GM18526 (cell line): Measurements from ENCODE around the gene LRRK1.

Experiments
- POLR2A ChIP-seq: IDR thresholded peaks from 3 replicates; pipeline ENCODE4 v1.6.1; 2011; ENCODE audit not compliant: insufficient read length; ENCODE audit errors: extremely low read depth

Gene LRRK1

DNA sequence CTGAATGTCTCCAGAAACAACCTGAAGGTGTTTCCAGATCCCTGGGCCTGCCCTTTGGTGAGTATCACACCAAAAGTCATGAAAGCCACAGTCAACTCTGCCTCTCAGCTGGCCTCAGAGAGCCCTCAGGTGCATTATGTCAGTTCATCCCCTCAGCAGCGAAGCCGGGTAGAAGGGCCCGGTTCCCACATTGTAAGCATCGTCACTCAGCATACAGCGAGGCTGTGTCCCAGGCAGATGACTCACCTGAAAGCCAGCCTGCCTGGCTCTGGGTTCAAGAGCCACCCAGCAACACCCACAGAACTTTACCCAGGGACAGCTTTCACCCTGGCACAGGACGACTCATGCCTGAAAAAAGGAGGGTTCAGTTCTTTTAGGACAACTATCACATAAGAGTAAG lies 91.6 kb downstream of the LRRK1 start:
- no peak for TF ChIP-seq POLR2A

DNA sequence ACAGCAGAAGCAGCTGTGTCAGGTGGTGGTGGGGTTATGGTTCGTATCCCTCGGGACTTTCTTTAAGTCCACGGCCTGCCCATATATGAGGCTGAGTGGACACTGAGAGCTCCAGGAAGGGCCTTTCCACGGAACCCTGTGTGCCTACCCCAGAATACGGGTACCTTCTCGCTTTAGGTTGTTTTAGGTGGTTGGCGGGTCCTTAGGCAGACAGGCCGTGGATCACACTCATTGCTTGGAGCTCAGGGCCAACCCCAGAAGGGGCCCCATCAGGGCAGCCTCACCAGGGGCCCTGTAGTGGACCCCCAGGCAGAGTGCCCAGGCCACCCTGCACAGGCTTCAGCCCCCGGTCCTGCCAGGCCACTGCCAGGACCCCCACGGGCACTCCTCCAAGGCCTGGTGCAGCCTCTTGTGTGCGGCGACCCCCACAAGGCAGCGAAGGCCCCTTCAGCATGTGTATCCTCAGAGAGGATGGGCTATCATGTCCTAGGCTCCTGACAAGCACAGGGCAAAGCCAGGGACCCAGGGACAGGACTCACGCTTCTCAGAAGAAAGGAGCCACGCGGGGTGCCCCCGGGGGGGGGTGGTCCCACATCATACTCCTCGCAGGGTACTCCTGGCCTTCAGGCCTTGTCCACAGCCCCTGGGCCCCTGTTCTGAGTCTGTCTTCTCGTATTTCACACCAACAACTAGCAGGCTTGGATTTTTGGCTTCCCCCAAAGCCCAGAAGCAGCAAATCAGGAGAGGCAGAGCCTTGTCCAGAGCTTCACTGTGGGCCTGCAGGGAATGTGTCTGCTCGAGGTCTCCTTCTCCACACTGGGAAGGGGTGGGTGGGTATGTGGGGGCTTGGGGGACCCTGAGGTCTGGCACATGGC lies 93.4 kb downstream of the LRRK1 start:
- TF ChIP-seq POLR2A = no peak

DNA sequence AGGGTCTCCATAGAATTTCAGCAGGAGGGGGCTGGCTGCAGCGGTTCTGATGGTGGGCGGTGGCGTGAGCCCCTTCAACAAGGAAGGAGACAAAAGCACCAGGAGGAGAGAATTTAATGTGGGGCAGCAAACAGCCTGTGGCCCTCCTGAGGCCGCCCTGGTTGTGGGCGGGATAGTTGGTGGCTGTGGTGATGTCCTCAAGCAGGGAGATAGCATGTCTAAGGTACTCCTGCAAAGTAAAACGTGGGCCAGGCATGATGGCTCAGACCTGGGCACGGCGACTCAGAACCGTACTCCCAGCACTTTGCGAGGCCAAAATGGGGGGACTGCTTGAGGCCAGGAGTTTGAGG lies 94.0 kb downstream of the LRRK1 start:
- no peak for TF ChIP-seq POLR2A

DNA sequence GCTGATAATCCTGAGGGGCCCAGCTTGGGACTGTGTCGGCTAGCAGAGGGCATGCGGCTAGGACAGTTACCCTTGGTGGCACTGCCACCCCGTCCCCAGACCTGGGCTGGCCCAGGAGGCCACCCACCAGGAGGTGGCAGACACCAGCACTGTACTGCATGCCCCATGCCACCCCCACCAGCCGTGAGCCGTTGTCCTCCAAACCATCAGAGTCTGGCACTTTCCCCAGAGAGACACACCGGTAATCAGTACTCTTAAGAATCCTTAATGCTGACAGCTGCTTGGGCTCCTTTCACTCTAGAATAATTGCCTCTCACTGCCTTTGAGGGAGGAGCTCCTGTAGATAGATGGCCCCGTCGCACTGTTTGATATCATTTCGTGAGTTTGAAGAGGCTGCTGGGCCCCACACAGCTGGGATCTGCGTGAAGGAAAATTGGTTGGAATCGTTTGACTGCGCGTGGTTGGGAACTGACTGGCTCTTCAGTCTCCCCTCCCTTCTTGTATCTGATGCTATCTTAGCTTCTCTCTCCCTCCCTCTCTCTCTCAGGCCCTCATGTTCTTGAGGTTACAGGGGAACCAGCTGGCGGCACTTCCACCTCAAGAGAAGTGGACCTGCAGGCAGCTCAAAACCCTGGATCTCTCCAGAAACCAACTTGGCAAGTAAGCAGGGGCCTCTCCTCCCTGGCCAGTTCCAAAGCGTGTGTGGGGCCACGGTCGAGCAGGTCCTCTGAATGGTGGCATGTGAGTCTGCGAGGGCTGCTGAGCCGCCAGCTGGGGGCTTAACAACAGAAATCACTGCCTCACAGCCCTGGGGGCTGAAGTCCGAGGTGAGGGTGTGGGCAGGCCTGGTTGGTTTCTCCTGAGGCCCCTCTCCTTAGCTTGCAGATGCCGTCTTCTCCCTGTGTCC lies 94.9 kb downstream of the LRRK1 start:
- no peak for TF ChIP-seq POLR2A

DNA sequence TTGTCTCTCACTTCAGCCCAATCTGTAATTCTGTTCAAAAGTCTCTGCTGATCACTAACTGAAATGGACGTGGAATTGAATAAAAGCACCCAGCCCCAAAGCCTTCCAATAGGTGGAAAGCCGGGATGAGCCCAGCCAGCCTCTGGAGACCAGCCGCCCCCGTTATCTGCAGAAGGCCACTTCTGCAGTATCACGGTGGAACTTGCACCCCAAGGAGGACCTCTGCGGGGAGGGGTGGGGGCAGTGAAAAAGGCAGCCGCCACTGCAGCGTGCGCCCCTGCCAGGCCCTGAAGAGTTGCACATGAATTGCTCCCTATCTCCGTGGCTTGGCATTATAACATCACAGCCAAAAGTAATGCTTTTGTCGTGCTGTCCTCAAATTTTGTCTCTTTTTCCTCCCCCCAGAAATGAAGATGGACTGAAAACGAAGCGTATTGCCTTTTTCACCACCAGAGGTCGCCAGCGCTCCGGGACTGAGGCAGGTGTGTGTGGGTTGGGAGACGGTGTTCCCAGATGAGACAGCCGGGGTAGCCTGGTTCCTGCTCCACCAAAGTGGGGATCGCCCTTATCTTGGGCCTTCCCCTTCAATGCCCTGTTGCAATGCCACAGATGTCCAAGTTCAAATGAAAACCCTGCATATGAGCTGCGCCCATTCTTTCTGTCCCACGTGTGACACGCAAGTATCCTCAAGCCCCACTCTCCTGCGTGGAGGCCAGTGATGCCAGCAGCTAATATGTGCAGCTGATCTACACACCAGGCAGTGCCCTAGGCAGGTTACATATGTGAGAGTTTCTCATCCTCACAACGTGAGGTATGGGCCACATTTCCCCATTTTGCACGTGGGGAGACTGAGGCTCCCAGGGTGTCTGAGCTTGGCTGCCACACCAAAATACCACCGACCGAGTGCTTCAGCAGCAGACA lies 96.0 kb downstream of the LRRK1 start:
- no peak for TF ChIP-seq POLR2A

DNA sequence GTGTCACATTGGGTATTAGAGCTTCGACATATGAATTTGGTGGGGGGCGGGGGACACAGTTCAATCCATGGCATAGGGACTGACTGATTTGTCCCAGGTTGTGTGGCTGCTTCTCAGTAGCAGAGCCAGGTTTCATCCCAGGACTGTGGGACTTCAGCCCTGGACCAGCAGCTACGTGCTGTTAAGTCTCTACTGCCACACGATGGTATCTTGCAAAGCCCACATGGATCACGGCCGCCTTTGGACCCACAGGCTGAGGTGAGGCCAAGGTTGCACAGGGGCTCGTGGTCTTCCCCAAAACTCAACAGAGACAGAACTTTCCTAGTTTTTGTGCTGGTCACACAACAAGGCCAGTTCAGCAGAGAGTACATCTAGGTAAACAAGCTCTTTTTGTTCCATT lies 97.4 kb downstream of the LRRK1 start:
- no peak for TF ChIP-seq POLR2A

DNA sequence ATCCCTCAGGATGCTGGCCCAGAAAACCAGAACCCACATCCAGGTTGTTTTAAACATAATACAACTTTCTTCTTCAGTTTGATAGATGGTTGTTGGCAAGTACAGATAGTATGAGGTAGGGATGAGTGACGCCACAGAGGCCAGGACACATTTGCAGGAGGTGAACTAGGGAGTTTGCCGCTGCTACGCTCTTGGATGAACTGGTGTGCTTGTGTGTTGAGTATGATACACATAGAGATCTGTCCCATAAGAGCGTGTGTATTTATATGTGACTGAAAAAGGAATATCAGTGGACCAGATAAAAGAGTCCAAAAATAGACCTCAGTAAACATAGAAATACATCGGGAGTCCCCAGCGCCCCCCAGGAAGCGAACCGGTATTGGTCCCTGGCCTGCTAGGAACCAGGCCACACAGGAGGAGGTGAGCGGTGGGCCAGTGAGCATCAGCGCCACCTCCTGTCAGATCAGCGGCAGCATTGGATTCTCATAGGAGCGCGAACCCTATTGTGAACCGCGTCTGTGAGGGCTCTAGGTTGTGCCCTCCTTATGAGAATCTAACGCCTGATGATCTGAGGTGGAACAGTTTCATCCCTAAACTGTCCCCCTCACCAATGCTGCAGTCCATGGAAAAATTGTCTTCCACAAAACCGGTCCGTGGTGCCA lies 98.1 kb downstream of the LRRK1 start:
- no peak for TF ChIP-seq POLR2A

DNA sequence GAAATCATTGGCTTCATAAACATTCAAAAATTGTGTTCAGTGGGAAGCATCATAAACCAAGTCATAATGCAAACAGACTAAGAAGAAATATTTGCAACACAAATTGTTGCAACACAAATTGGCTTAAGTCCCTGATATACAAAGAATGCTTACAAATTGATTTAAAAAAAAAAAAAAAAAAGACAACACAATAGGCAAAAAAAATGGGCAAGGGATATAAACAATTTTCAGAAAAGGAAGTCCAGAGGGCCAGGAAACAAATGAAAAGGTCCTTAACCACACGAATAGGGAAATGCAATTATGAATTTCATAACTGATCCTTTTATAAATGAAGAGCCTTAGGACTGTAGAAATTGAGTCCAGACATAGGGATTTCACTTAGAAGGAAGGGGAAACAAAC lies 98.9 kb downstream of the LRRK1 start:
- TF ChIP-seq POLR2A = no peak

DNA sequence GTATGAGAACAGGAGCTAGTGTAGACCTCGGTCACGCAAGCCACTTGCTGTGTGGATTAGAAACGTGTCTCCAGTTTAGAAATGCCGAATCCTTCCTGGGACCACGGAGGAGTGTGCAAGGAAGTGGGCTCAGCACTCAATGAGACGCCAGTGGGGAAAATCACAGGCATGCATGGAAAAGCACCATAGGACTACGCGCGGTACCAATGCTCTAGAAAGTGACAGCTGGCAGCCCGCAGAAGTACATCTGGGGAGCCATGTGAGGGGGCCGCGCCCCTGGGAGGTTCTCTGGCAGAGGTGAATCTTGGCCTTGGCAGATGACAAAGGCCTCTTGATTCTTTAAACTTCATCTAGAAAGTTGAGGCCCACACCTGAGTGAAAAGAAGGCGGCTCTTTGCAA lies 99.3 kb downstream of the LRRK1 start:
- no peak for TF ChIP-seq POLR2A

DNA sequence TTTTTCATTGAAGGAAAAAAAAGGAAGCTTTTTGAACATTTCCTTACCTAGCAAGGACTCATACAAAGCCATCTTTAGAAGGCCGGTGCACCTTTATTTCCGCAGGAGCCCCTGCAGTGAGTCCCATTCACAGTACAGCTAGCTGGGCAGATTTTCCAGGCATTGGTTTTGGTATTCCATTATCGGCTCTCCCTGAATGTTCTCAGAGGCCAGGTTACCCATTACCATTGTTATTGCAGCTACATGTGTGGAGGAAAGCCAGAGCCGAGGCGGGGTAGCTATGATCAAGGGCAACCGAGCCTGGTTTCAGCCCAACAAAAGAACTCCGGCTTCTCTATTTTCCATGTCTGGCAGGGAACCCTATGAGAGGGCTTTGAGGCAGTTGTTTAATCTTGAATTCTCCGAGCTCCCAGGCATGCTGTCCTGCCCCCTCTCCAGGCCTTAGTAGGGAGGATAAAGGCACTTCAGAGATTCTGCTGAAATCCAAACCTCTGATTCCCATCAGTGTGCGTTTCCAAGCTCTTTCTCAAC lies 100.3 kb downstream of the LRRK1 start:
- TF ChIP-seq POLR2A = no peak

DNA sequence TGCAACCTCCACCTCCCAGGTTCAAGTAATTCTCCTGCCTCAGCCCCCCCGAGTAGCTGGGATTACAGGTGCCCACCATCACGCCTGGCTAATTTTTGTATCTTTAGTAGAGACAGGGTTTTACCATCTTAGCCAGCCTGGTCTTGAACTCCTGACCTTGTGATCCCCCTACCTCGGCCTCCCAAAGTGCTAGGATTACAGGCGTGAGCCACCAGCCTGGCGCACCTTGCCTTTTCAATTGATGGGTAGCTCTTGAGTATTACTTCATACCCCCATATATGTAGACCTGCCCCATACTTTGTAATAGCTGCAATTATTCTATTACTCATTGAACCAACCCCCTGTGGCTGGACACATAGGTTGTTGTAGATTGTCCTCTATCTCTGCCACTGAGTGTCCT lies 101.3 kb downstream of the LRRK1 start:
- no peak for TF ChIP-seq POLR2A

DNA sequence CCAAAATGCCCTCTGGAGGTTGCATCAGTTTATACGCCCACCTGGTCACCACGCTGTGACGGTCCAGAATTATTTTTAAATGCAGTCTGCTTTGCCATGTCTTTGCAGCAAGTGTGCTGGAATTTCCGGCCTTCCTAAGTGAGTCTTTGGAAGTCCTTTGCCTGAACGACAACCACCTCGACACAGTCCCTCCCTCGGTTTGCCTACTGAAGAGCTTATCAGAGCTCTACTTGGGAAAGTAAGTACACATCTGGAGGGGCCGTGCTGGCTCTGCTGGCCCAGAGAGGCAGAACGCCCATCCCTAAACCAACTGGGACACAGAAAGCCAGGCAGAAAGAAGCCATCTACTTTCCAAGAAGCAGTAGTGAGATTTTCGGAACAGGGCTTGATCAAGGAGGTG lies 101.8 kb downstream of the LRRK1 start:
- TF ChIP-seq POLR2A = no peak

DNA sequence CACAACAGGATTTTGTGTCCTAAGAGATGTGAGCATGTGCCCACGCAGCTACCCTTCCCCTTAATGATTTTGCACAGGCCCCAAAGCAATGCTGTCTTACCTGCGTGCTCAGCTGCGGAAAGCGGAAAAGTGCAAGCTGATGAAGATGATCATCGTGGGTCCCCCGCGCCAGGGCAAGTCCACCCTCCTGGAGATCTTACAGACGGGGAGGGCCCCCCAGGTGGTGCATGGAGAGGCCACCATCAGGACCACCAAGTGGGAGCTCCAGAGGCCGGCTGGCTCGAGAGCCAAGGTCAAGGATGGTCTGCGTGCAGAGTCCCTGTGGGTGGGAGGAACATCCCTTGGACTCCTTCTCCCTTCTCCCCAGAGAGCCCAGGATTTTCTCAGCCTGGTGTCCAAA lies 103.1 kb downstream of the LRRK1 start:
- no peak for TF ChIP-seq POLR2A

DNA sequence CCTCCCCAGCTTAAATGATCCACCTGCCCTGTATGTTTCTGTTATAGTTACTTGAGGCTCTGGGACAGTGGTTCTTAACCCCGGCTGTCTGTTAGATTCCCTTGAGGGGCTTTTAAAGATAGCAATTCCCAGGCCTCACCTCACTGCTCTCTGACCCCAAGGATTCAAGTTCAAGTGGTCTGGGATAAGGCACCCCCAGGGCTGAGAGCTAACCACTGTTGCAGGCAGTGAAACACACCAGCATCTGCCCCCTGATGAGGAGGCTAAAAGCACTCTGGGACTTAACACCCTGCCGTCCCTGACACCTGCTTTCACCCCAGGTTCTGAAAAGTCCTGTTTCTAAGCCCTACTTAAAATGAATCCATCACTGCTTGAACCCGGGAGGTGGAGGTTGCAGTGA lies 103.7 kb downstream of the LRRK1 start:
- no peak for TF ChIP-seq POLR2A
